Measurements from ENCODE around the gene CSF3R.

CSF3R gene

GRCh38 chr1:36455386-36455785 is 27.3 kb downstream of the CSF3R start:
- no peak for TF ChIP-seq CTCF (IDR thresholded peaks at IDR 0.05)
- H3K4me3 ChIP-seq = no peak overlapping the region
- no peak overlapping the region for H3K27ac ChIP-seq
- no peak for DNase-seq (ENCODE audit: low spot score)

- Histone ChIP-seq H3K4me3 (no peak overlapping the region), H3K27ac (no peak overlapping the region)
- no peak for TF ChIP-seq CTCF (IDR thresholded peaks at IDR 0.05)
- no peak for DNase-seq (ENCODE audit: low spot score)
Measured at GRCh38 chr1:36453600-36454388, 28.9 kb downstream of the CSF3R start.

- no peak overlapping the region for H3K4me3 ChIP-seq
- H3K27ac ChIP-seq = no peak overlapping the region
- no peak for DNase-seq (ENCODE audit: low spot score)
- no peak for TF ChIP-seq CTCF (IDR thresholded peaks at IDR 0.05)
Measured at GRCh38 chr1:36453051-36453450, 29.7 kb downstream of the CSF3R start.

GRCh38 chr1:36450919-36451305 is 31.8 kb downstream of the CSF3R start:
- peak overlapping the region; percentile 97 to 98 for H3K27ac ChIP-seq
- no peak for TF ChIP-seq CTCF (IDR thresholded peaks at IDR 0.05)
- H3K4me3 ChIP-seq = peak overlapping the region; percentile 87
- no peak for DNase-seq (ENCODE audit: low spot score)

- H3K27ac ChIP-seq = peak within 1 kb of the TSS; percentile 97 to 98
- DNase-seq (ENCODE audit: low spot score) = peak; percentile 97
- peak within 1 kb of the TSS; percentile 87 for H3K4me3 ChIP-seq
- TF ChIP-seq CTCF (IDR thresholded peaks at IDR 0.05) = no peak
Measured at GRCh38 chr1:36450270-36450918, 32.3 kb downstream of the CSF3R start, which contains the start of gene OSCP1. Gene OSCP1 (minus strand): TSS chr1:36450451. CDS start chr1:36450369, 82 bp downstream.

DNA sequence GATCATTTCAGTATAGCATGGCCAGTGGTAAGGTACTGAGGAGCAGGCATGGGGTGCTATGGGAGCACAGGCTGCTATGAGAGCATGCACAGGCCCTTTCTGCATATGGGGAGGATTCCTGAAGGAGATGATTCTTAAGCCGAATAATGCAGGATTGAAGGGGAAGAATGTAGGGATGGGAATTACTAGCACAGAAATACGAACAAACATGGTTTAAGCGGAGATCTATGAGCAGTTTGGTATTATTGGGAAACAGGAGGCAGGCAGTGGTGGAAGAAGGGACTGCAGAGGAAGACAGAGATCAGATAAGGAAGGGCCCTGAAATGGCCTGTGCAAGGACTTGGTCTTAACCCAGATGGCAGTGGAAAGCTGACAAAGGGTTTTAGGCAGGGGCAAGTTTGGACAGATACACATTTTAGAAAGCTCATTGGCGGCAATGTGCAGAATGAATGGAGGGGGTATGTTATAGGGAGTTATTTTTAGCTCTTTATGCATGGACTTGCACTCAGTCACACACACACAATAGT is 34.1 kb downstream of the CSF3R start:
- H3K27ac ChIP-seq = no peak overlapping the region
- no peak overlapping the region for H3K4me3 ChIP-seq
- DNase-seq (ENCODE audit: low spot score) = no peak
- TF ChIP-seq CTCF (IDR thresholded peaks at IDR 0.05) = no peak
